ENCODE results near the gene CD55. TPM values are rescaled to one million over a fixed set of nuclear protein-coding genes. Genes with fewer than 3 reads are reported as not detected.

The CD55 gene
- total RNA-seq, 1 experiment from 2014 or later: 17.3 TPM

GRCh38 chr1:207308451-207309190 is 12.9 kb upstream of the CD55 start:
- H2BK15ac ChIP-seq (ENCODE audit: low read depth, low read length): no peak overlapping the region
- no peak overlapping the region for H3K56ac ChIP-seq (ENCODE audit: insufficient read length, low read depth, low read length)
- H2BK12ac ChIP-seq (ENCODE audit: insufficient read length, low read depth, low read length): no peak overlapping the region
- no peaks in the 10 kb centered on the region for H3K79me2 ChIP-seq (ENCODE audit: insufficient read depth, low read length)
- no peak overlapping the region for H3T11ph ChIP-seq (ENCODE audit: low read length)
- WGBS (ENCODE audit: extremely low coverage, insufficient read length, low lambda C conversion rate): no CpG with 5 or more reads among the region's 2 CpGs
- peaks cover 36 to 41% of the 10 kb centered on the region in 2 experiments for H3K4me1 Mint-ChIP-seq
- H3K27ac ChIP-seq (ENCODE audit: insufficient read length, low read depth, low read length): no peak overlapping the region
- no peaks in the 10 kb centered on the region for H3K27me3 Mint-ChIP-seq (ENCODE audit: low read depth)
- H3K27ac Mint-ChIP-seq: no peak overlapping the region
- H3K4me3 Mint-ChIP-seq: no peak overlapping the region
- peaks cover 0 to 2% (median under 1%) of the 10 kb centered on the region in 3 experiments; a peak in 2 of 7 replicates for H3K36me3 Mint-ChIP-seq (ENCODE audit: insufficient read depth in 1 of 3, low read depth in 3 of 3)
- H3K23ac ChIP-seq (ENCODE audit: insufficient read length, low read depth, low read length): no peak overlapping the region
- TF ChIP-seq CTCF (conservative IDR thresholded peaks at IDR 0.05): no peak
- no peak overlapping the region for H2BK20ac ChIP-seq (ENCODE audit: low read depth, low read length, poor library complexity, severe bottlenecking)
- H2BK5ac ChIP-seq (ENCODE audit: insufficient read length, low read length): no peak overlapping the region
- H3K9me3 ChIP-seq (ENCODE audit: control insufficient read depth, low read depth, low read length): no peaks in the 10 kb centered on the region
- H3K18ac ChIP-seq (ENCODE audit: insufficient read length, low read depth, low read length): no peak overlapping the region
- H2AFZ ChIP-seq (ENCODE audit: low read length): no peak overlapping the region
- H3K23me2 ChIP-seq (ENCODE audit: insufficient read length, low read depth, low read length, poor library complexity, severe bottlenecking): no peaks in the 10 kb centered on the region
- no peak overlapping the region for H4K5ac ChIP-seq (ENCODE audit: insufficient read length, low read depth, low read length)
- no peak overlapping the region for H3K4ac ChIP-seq (ENCODE audit: low read depth, low read length)
- H4K20me1 ChIP-seq (ENCODE audit: control insufficient read depth, insufficient read depth, insufficient read length): no peaks in the 10 kb centered on the region
- H3K79me1 ChIP-seq (ENCODE audit: insufficient read depth, low read depth, low read length, poor library complexity, severe bottlenecking): no peaks in the 10 kb centered on the region
- no peak overlapping the region for H4K8ac ChIP-seq (replicated peaks; ENCODE audit: insufficient read length, low read depth, low read length)
- H3K27me3 ChIP-seq (ENCODE audit: insufficient read depth, low read length): no peaks in the 10 kb centered on the region
- no peak overlapping the region for H3K14ac ChIP-seq (ENCODE audit: insufficient read depth, low read length)
- no peak overlapping the region for H3K4me2 ChIP-seq (ENCODE audit: insufficient read depth, insufficient read length, low read length)
- DNase-seq: no peak
- H4K91ac ChIP-seq (ENCODE audit: insufficient read length, low read depth, low read length): no peak overlapping the region
- H2AK5ac ChIP-seq (ENCODE audit: insufficient read length, low read length): no peak overlapping the region
- no peaks in the 10 kb centered on the region; the same call in 1 of the 2 replicates for H3K4me1 ChIP-seq (ENCODE audit: insufficient read depth, low read length)
- peaks cover under 1 to 4% of the 10 kb centered on the region in 2 experiments; a peak in 4 of 5 replicates for H3K9me3 Mint-ChIP-seq
- H2BK120ac ChIP-seq (ENCODE audit: low read depth, low read length, poor library complexity, severe bottlenecking): no peak overlapping the region
- H3K9ac ChIP-seq (ENCODE audit: extremely low read depth, insufficient read length, low read length): no peak overlapping the region
